Measurements from ENCODE around the gene IRF4.

The IRF4 gene

DNA sequence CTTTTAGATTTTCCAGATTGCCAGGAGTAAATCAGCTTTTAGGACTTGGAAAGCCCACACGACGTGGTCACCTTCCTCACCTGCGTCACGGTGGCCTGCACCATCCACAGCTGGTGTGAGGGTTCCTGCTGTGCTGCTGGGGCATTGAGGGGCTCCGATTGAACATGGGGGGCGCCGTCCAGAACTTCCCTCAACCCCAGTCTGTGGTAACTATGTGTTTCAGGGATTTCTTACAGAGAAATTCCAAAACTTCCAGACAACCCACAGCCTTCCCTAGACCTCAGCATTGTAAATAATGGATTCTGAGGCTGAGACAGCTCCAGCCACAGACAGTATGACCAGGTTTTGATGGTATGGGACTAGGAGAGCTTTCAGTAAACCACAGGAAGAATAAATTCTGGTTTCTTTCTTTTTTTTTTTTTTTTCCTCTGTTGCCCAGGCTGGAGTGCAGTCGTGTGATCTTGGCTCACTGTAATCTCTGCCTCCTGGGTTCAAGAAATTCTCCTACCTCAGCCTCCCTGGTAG, 46.7 kb upstream of the IRF4 start:
- no peak overlapping the region for H3K4me3 ChIP-seq (ENCODE audit: low read depth, low read length)
- DNase-seq (ENCODE audit: low read depth), result no peak
- TF ChIP-seq, protein P1, sequence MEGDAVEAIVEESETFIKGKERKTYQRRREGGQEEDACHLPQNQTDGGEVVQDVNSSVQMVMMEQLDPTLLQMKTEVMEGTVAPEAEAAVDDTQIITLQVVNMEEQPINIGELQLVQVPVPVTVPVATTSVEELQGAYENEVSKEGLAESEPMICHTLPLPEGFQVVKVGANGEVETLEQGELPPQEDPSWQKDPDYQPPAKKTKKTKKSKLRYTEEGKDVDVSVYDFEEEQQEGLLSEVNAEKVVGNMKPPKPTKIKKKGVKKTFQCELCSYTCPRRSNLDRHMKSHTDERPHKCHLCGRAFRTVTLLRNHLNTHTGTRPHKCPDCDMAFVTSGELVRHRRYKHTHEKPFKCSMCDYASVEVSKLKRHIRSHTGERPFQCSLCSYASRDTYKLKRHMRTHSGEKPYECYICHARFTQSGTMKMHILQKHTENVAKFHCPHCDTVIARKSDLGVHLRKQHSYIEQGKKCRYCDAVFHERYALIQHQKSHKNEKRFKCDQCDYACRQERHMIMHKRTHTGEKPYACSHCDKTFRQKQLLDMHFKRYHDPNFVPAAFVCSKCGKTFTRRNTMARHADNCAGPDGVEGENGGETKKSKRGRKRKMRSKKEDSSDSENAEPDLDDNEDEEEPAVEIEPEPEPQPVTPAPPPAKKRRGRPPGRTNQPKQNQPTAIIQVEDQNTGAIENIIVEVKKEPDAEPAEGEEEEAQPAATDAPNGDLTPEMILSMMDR (IDR thresholded peaks at IDR 0.05; ENCODE audit: control insufficient read depth, extremely low read depth, insufficient read depth), result no peak

GRCh38 chr6:345747-346385, 45.7 kb upstream of the IRF4 start:
- TF ChIP-seq, protein P1 (IDR thresholded peaks at IDR 0.05; ENCODE audit: control insufficient read depth, extremely low read depth, insufficient read depth), result no peak
- DNase-seq (ENCODE audit: low read depth), result no peak

DNA sequence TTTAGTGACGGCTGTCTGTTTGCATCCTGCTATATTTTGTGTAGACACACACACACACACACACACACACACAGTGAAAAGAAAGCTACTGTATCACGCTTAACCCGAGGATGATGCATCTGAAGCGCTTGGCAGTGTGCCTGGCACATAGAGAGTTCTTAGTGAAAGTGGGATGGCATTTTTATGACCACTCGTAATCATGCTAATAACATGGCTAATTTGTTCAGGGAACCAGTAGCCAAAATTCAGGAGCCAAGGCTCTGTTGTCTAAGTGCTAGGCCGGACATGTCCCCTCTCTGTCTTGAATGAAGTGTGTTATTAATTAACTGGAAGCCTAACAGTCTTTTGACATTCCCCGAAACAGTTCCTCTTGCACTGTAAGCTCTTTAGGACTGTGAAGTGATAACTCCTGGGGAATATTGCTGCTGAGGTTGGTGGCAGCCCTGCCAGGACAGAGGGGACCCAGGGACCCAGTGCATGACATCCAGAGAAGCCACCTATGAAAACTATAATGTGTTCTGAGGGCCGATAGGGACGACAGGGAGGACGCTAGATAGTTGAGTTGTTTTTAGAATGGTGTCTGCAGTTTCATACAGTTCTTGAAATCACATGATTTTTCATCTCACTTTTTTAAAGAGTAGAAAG, 45.0 kb upstream of the IRF4 start:
- TF ChIP-seq, protein P1 (IDR thresholded peaks at IDR 0.05; ENCODE audit: control insufficient read depth, extremely low read depth, insufficient read depth), result no peak
- peak; percentile 36 for DNase-seq (ENCODE audit: low read depth)
- no peak overlapping the region for H3K4me3 ChIP-seq (ENCODE audit: low read depth, low read length)

More at GRCh38 chr6:345747-346385, 45.7 kb upstream of the IRF4 start:
- H3K4me3 ChIP-seq (ENCODE audit: low read depth, low read length), result no peak overlapping the region

- H3K4me3 ChIP-seq (ENCODE audit: low read depth, low read length), result no peak overlapping the region
Measured at GRCh38 chr6:347232-347631, 44.3 kb upstream of the IRF4 start.

GRCh38 chr6:347951-348859, 43.3 kb upstream of the IRF4 start:
- TF ChIP-seq, protein P1 (IDR thresholded peaks at IDR 0.05; ENCODE audit: control insufficient read depth, extremely low read depth, insufficient read depth), result no peak
- no peak overlapping the region for H3K4me3 ChIP-seq (ENCODE audit: low read depth, low read length)
- DNase-seq (ENCODE audit: low read depth), result no peak

More at GRCh38 chr6:347232-347631, 44.3 kb upstream of the IRF4 start:
- TF ChIP-seq, protein P1 (IDR thresholded peaks at IDR 0.05; ENCODE audit: control insufficient read depth, extremely low read depth, insufficient read depth), result no peak
- DNase-seq (ENCODE audit: low read depth), result no peak

DNA sequence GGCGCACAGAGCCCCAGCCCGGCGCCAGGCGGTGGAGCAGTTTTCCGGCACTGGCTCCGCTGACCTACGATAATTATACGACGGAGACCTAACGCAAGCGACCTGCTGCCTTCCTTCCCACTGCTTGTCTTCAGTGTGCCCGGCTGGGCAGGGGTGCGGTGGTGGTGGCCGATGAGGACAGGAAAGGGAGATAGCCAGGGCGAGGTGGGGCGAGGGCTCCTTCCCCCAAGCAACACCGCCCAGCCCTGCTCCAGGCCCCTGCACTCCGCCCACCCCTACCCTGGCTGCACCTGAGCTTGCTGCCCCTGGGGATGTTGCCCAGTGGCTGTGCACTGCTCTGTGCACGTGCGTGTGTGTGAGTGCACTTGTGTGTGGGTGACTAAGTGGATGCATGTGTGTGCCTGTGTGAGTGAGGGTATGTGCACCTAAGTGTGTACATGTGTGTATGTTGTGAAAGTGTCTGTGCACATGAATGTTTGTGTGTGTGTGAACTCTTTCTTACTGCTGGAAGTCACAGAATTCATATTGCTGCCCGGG, 42.6 kb upstream of the IRF4 start:
- DNase-seq (ENCODE audit: low read depth), result no peak
- no peak overlapping the region for H3K4me3 ChIP-seq (ENCODE audit: low read depth, low read length)
- TF ChIP-seq, protein P1 (IDR thresholded peaks at IDR 0.05; ENCODE audit: control insufficient read depth, extremely low read depth, insufficient read depth), result no peak
